ENCODE measurements around the gene LRP3. TPM values are rescaled to one million over a fixed set of nuclear protein-coding genes. Genes with fewer than 3 reads are reported as not detected.

Gene LRP3
- total RNA-seq, 2 experiments from 2014 or later, result 0.11 TPM; not detected in 1

DNA sequence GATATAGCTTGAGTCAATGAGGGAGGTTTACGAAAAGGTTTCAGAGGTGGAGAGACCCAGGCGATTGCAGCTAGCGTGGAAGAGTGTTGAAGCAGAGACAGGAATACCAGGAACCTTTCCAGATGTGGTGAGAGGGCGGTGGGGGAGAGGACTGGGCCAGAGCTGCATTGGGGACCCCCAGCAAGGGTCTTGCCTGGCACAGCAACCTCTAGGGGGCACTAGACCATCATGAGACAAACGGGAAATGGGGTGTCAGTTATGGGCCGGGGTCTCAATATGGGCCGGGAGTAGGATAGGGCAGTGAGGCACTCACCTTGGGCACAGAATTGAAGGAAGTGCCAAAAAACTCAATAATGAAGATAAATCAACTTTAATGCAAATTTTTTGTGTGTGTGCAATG, 2.1 kb upstream of the LRP3 start:
- peaks cover 6% of the 10 kb centered on the region for H3K4me1 ChIP-seq (ENCODE audit: insufficient read depth, low read length)
- no peak overlapping the region for H3K27ac ChIP-seq (ENCODE audit: low read depth in 1 of 2, low read length in 2 of 2)
- Mint-ChIP-seq H3K27me3 (peaks cover 49% of the 10 kb centered on the region), H3K9me3 (no peaks in the 10 kb centered on the region), H3K4me1 (ENCODE audit: low read depth) (no peaks in the 10 kb centered on the region), H3K27ac (no peak overlapping the region), H3K4me3 (no peak overlapping the region), H3K36me3 (ENCODE audit: low read depth) (no peaks in the 10 kb centered on the region)
- no peak for ATAC-seq (ENCODE audit: poor library complexity)
- H3K27me3 ChIP-seq (ENCODE audit: control insufficient read depth in 1 of 2, insufficient read depth in 2 of 2, low read length in 2 of 2), result peaks cover 22 to 37% of the 10 kb centered on the region in 2 experiments
- peak in 1 of 14 experiments; percentile 18 for DNase-seq
- H3K4me3 ChIP-seq (ENCODE audit: low read length), result no peak overlapping the region
- TF ChIP-seq CTCF (IDR thresholded peaks at IDR 0.05), result no peak
- H3K9me3 ChIP-seq (ENCODE audit: control insufficient read depth in 1 of 2, insufficient read depth in 1 of 2, low read length in 2 of 2), result no peaks in the 10 kb centered on the region
- intact Hi-C loops (cut with DNase I, micrococcal nuclease), result no loop called here
- no peaks in the 10 kb centered on the region for H3K36me3 ChIP-seq (ENCODE audit: insufficient read depth, low read length)
- ChIA-PET POLR2A (no interaction called here), CTCF (no interaction called here)

DNA sequence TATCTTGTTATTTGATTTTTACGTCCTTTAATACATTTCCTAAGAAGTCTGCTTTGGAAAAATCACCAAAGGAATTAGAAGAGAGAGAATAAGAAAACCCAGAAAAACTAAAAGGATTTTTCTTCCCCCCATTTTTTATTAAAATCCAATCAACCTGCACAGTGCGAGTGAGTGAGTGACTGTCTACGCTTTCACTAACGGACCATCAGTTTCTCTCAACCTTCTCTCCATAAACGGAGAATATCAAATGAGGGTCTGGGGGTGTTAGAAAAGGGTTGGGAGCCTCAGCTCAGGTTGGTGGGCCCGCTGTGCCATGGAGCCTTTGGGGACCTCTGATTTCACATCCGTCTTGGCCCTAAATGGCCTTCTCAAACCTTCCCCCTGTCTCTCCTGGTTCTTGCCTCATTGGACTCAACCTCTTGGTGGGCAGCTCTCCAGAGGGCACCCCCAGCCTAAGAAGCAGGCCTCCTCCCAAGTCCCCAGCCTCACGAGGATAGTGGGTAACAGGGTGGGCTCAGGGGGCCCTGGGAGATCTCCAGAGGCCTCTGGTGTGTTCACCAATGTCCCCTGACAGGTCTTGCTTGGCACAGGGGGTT, 763 bp upstream of the LRP3 start:
- CTCF ChIA-PET, result no interaction called here
- no peaks in the 10 kb centered on the region for H3K9me3 Mint-ChIP-seq
- Histone ChIP-seq H3K9me3 (ENCODE audit: control insufficient read depth in 1 of 2, insufficient read depth in 1 of 2, low read length in 2 of 2) (no peaks in the 10 kb centered on the region), H3K4me3 (ENCODE audit: low read length) (no peak overlapping the region), H3K4me1 (ENCODE audit: insufficient read depth, low read length) (peaks cover 6% of the 10 kb centered on the region), H3K27ac (ENCODE audit: low read depth in 1 of 2, low read length in 2 of 2) (no peak overlapping the region), H3K36me3 (ENCODE audit: insufficient read depth, low read length) (no peaks in the 10 kb centered on the region), H3K27me3 (ENCODE audit: control insufficient read depth in 1 of 2, insufficient read depth in 2 of 2, low read length in 2 of 2) (peaks cover 22 to 37% of the 10 kb centered on the region in 2 experiments)
- TF ChIP-seq CTCF (IDR thresholded peaks at IDR 0.05), result no peak
- DNase-seq (no peak), ATAC-seq (ENCODE audit: poor library complexity) (no peak)
- H3K27me3 Mint-ChIP-seq, result peaks cover 52% of the 10 kb centered on the region
- H3K4me3 Mint-ChIP-seq, result no peak overlapping the region
- intact Hi-C loops (cut with DNase I, micrococcal nuclease), result no loop called here
- POLR2A ChIA-PET, result no interaction called here
- H3K4me1 Mint-ChIP-seq (ENCODE audit: low read depth), result no peaks in the 10 kb centered on the region
- no peak overlapping the region for H3K27ac Mint-ChIP-seq
- no peaks in the 10 kb centered on the region for H3K36me3 Mint-ChIP-seq (ENCODE audit: low read depth)

DNA sequence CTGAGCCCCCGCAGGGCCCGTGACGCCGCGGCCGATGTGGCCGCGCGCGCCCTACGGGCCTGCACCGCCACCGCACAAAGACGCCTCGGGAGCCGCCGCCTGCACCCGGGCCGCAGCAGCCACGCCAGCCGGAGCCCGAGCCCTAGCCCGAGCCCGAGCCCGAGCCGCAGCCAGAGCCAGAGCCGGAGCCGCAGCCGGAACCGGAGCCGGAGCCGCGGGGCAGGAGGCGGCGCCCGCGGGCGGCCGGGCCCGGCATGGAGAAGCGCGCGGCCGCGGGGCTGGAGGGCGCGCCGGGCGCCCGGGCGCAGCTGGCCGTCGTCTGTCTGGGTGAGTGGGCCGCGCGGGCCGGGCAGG, 379 bp downstream of the LRP3 start:
- ChIA-PET POLR2A (no interaction called here), CTCF (no interaction called here)
- H3K27me3 ChIP-seq (ENCODE audit: control insufficient read depth in 1 of 2, insufficient read depth in 2 of 2, low read length in 2 of 2), result peaks cover 22 to 37% of the 10 kb centered on the region in 2 experiments
- H3K27ac Mint-ChIP-seq, result no peak overlapping the region
- H3K36me3 ChIP-seq (ENCODE audit: insufficient read depth, low read length), result no peaks in the 10 kb centered on the region
- H3K4me1 Mint-ChIP-seq (ENCODE audit: low read depth), result no peaks in the 10 kb centered on the region
- peaks cover 52% of the 10 kb centered on the region for H3K27me3 Mint-ChIP-seq
- ATAC-seq (ENCODE audit: poor library complexity) (no peak), DNase-seq (no peak)
- intact Hi-C loops (cut with DNase I, micrococcal nuclease), result no loop called here
- H3K9me3 Mint-ChIP-seq, result no peaks in the 10 kb centered on the region
- H3K36me3 Mint-ChIP-seq (ENCODE audit: low read depth), result no peaks in the 10 kb centered on the region
- peaks cover 6% of the 10 kb centered on the region for H3K4me1 ChIP-seq (ENCODE audit: insufficient read depth, low read length)
- no peak for TF ChIP-seq CTCF (IDR thresholded peaks at IDR 0.05)
- no peak overlapping the region for H3K4me3 ChIP-seq (ENCODE audit: low read length)
- no peak overlapping the region for H3K27ac ChIP-seq (ENCODE audit: low read depth in 1 of 2, low read length in 2 of 2)
- H3K4me3 Mint-ChIP-seq, result no peak overlapping the region
- H3K9me3 ChIP-seq (ENCODE audit: control insufficient read depth in 1 of 2, insufficient read depth in 1 of 2, low read length in 2 of 2), result no peaks in the 10 kb centered on the region

Measured in CD4-positive, alpha-beta T cell (primary cell).